ENCODE measurements around the gene TYROBP.

DNA sequence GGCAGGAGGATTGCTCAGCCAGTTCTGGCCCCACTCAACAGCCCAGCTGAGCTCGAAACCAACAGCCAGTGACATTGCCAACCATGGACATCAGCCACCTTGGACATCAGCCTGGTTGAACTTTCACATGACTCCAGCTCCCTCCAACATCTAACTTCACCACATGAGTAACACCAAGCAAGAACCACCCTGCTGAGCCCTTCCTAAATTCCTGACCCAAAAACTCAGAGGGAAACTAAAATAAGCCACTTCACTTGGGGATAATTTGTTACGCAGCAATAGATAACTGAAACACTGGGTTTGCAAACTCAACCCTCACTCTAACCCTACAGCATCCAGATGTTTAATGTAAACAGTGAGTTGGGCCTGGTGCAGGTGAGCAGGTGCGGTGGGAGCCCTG lies 17.4 kb upstream of the TYROBP start:
- TF ChIP-seq, protein P1, sequence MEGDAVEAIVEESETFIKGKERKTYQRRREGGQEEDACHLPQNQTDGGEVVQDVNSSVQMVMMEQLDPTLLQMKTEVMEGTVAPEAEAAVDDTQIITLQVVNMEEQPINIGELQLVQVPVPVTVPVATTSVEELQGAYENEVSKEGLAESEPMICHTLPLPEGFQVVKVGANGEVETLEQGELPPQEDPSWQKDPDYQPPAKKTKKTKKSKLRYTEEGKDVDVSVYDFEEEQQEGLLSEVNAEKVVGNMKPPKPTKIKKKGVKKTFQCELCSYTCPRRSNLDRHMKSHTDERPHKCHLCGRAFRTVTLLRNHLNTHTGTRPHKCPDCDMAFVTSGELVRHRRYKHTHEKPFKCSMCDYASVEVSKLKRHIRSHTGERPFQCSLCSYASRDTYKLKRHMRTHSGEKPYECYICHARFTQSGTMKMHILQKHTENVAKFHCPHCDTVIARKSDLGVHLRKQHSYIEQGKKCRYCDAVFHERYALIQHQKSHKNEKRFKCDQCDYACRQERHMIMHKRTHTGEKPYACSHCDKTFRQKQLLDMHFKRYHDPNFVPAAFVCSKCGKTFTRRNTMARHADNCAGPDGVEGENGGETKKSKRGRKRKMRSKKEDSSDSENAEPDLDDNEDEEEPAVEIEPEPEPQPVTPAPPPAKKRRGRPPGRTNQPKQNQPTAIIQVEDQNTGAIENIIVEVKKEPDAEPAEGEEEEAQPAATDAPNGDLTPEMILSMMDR (IDR thresholded peaks at IDR 0.05; ENCODE audit: low read length) = no peak
- no peak for TF ChIP-seq EZH2 (IDR thresholded peaks at IDR 0.05; ENCODE audit: borderline replicate concordance, low read length)

Data from OCI-LY1 (cell line).